ENCODE results near the gene FBXO36. TPM values are rescaled to one million over a fixed set of nuclear protein-coding genes. Genes with fewer than 3 reads are reported as not detected.
A peak's percentile ranks its signal among the peaks of the same experiment; 100 is the strongest.

The FBXO36 gene
- total RNA-seq, 3 donors from 2014 or later = 0.76 to 0.84 (median 0.81) TPM

DNA sequence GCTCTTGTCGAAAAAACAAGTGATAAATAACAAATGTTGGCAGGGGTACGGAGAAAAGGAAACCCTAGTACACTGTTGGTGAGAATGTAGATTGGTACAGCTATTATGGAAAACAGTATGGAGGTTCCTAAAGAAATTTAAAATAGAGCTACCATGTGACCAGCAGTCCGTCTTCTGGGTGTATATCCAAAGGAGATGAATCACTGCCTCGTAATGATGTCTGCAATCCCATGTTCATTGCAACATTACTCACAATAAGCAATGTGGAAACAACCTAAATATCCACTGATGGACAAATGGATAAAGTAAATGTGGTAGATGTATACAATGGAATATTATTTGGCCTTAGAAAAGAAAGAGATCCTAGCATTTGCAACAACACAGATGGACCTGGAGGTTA lies 95.8 kb downstream of the FBXO36 start:
- H3K36me3 Mint-ChIP-seq (ENCODE audit: insufficient read depth) = no peaks in the 10 kb centered on the region
- H3K27me3 Mint-ChIP-seq (ENCODE audit: low read depth) = no peaks in the 10 kb centered on the region
- ATAC-seq = no peak
- H3K9me3 Mint-ChIP-seq = no peaks in the 10 kb centered on the region
- H3K4me3 Mint-ChIP-seq = no peak overlapping the region
- H3K4me1 Mint-ChIP-seq (ENCODE audit: low read depth) = no peaks in the 10 kb centered on the region
- no peak for DNase-seq

- ATAC-seq (no peak), DNase-seq (no peak)
- Mint-ChIP-seq H3K27me3 (ENCODE audit: low read depth) (no peaks in the 10 kb centered on the region), H3K4me1 (ENCODE audit: low read depth) (no peaks in the 10 kb centered on the region), H3K4me3 (no peak overlapping the region), H3K36me3 (ENCODE audit: insufficient read depth) (no peaks in the 10 kb centered on the region), H3K9me3 (no peaks in the 10 kb centered on the region)
Observed at GRCh38 chr2:230019742-230020141, 97.4 kb downstream of the FBXO36 start.

- ATAC-seq = no peak
- no peaks in the 10 kb centered on the region for H3K36me3 Mint-ChIP-seq (ENCODE audit: insufficient read depth)
Observed at GRCh38 chr2:230023313-230023712, 101.0 kb downstream of the FBXO36 start.

DNA sequence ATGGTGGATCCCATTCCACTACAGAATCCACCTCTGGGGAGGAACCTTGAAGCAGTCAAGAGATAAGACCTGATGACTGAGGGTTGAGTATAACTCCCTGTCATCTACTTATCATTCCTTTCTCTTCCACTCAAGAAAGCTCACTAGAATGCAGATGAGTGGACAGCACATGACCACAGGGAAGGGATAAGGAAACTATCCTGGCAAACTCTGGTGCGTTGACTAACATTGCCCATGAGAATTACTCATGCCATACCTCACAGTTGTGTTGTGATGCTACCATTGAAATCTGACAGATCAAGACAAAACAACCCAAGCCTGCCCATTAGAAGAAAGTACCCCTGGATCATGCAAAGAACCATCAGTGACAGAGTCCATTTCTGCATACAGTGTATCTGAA lies 119.9 kb downstream of the FBXO36 start:
- H3K4me1 Mint-ChIP-seq (ENCODE audit: low read depth) = no peaks in the 10 kb centered on the region
- DNase-seq = no peak
- H3K9me3 Mint-ChIP-seq = no peaks in the 10 kb centered on the region

More at GRCh38 chr2:230023313-230023712, 101.0 kb downstream of the FBXO36 start:
- Mint-ChIP-seq H3K9me3 (no peaks in the 10 kb centered on the region), H3K4me3 (no peak overlapping the region), H3K27me3 (ENCODE audit: low read depth) (no peaks in the 10 kb centered on the region), H3K4me1 (ENCODE audit: low read depth) (no peaks in the 10 kb centered on the region)
- no peak for DNase-seq

GRCh38 chr2:230043025-230043424 lies 120.7 kb downstream of the FBXO36 start:
- H3K4me1 Mint-ChIP-seq (ENCODE audit: low read depth) = no peaks in the 10 kb centered on the region
- H3K36me3 Mint-ChIP-seq (ENCODE audit: insufficient read depth) = no peaks in the 10 kb centered on the region
- no peak for DNase-seq
- H3K9me3 Mint-ChIP-seq = no peaks in the 10 kb centered on the region
- no peak overlapping the region for H3K4me3 Mint-ChIP-seq
- H3K27me3 Mint-ChIP-seq (ENCODE audit: low read depth) = no peaks in the 10 kb centered on the region
- ATAC-seq = no peak

More for the DNA sequence above, 119.9 kb downstream of the FBXO36 start:
- no peak for ATAC-seq
- Mint-ChIP-seq H3K27me3 (ENCODE audit: low read depth) (no peaks in the 10 kb centered on the region), H3K4me3 (no peak overlapping the region), H3K36me3 (ENCODE audit: insufficient read depth) (no peaks in the 10 kb centered on the region)

DNA sequence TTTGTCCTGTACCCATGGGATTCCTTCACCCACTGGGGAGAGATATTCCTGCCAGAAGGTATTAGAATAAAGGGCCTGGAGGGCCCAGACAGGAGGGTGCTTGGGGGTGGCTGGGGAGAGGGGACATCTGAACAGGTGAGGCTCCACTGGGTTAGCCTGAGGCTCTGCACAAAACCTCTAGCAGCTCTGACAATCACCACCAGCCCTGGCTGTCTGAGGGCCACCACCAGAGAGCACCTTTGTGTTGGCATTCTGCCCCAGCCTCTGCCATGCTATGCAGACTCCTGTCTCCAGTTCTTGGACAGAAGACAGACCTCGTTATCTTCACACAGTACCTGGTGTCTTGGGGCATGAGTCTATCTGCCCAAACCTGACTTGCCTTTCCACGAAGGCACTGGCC lies 121.2 kb downstream of the FBXO36 start:
- Mint-ChIP-seq H3K4me3 (no peak overlapping the region), H3K4me1 (ENCODE audit: low read depth) (peaks cover 3% of the 10 kb centered on the region), H3K9me3 (no peaks in the 10 kb centered on the region), H3K36me3 (ENCODE audit: insufficient read depth) (no peaks in the 10 kb centered on the region), H3K27me3 (ENCODE audit: low read depth) (no peaks in the 10 kb centered on the region)
- DNase-seq (no peak), ATAC-seq (no peak)

GRCh38 chr2:230046491-230046890 lies 124.2 kb downstream of the FBXO36 start:
- no peaks in the 10 kb centered on the region for H3K27me3 Mint-ChIP-seq (ENCODE audit: low read depth)
- H3K9me3 Mint-ChIP-seq = no peaks in the 10 kb centered on the region
- no peak for ATAC-seq
- H3K4me3 Mint-ChIP-seq = no peak overlapping the region
- no peak for DNase-seq
- H3K4me1 Mint-ChIP-seq (ENCODE audit: low read depth) = peaks cover 3% of the 10 kb centered on the region
- H3K36me3 Mint-ChIP-seq (ENCODE audit: insufficient read depth) = no peaks in the 10 kb centered on the region

DNA sequence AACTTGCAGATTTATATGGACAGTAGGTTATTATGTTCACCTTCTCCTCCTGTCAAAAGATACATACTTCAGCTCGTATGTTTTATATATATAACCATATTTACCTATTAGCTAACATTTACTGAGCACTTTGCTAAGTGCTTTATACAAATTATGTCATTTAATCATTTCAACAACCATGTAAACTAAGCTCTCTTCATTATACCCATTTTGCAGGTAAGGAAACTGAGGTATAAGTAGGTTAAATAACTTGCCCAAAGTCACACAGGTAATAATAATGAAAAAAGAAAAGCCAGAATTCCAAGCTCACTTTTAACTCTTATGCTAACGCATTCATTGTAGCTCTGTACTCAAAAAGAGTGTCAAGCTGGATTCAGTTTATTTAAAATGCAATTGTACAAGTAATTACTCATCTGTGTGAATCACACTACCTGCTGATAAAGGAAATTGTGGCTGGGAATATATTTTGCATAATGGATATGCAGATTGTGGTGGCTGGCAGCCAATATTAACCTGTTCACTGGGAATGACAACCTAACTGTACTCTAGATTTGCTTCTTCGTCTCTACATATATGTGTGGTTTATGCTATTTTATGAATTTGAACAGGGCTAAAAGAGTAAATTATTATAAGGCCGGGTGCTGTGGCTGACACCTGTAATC lies 125.8 kb downstream of the FBXO36 start:
- ATAC-seq = no peak
- H3K9me3 Mint-ChIP-seq = no peaks in the 10 kb centered on the region
- H3K4me3 Mint-ChIP-seq = no peak overlapping the region
- no peaks in the 10 kb centered on the region for H3K27me3 Mint-ChIP-seq (ENCODE audit: low read depth)
- H3K4me1 Mint-ChIP-seq (ENCODE audit: low read depth) = peaks cover 9% of the 10 kb centered on the region
- H3K36me3 Mint-ChIP-seq (ENCODE audit: insufficient read depth) = no peaks in the 10 kb centered on the region
- no peak for DNase-seq

DNA sequence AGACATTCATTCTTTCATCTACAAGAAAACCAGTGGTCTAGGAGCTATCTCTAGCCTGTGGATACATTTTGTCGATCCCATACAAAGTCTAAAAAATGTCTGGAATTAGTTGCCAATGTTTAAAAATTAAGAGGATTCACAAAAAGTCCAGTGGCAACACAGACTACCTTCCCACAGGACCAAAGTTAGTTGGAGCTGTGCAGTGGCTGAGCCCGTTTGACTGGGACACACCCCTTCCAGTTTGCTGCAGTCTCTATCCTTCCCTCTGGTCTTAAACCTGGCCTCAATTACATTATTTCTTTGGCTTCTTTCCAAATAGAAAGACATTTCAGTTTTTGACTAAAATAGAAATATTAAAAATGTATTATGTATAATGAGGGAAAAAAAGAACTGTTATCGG lies 127.8 kb downstream of the FBXO36 start:
- Mint-ChIP-seq H3K4me3 (no peak overlapping the region), H3K9me3 (no peaks in the 10 kb centered on the region), H3K36me3 (ENCODE audit: insufficient read depth) (no peaks in the 10 kb centered on the region), H3K4me1 (ENCODE audit: low read depth) (peaks cover 15% of the 10 kb centered on the region), H3K27me3 (ENCODE audit: low read depth) (no peaks in the 10 kb centered on the region)
- DNase-seq (no peak), ATAC-seq (no peak)

GRCh38 chr2:230052299-230052698 lies 130.0 kb downstream of the FBXO36 start:
- H3K9me3 Mint-ChIP-seq = no peaks in the 10 kb centered on the region
- H3K27me3 Mint-ChIP-seq (ENCODE audit: low read depth) = no peaks in the 10 kb centered on the region
- no peak overlapping the region for H3K4me3 Mint-ChIP-seq
- H3K36me3 Mint-ChIP-seq (ENCODE audit: insufficient read depth) = no peaks in the 10 kb centered on the region
- no peak for DNase-seq
- peaks cover 15% of the 10 kb centered on the region for H3K4me1 Mint-ChIP-seq (ENCODE audit: low read depth)
- no peak for ATAC-seq

DNA sequence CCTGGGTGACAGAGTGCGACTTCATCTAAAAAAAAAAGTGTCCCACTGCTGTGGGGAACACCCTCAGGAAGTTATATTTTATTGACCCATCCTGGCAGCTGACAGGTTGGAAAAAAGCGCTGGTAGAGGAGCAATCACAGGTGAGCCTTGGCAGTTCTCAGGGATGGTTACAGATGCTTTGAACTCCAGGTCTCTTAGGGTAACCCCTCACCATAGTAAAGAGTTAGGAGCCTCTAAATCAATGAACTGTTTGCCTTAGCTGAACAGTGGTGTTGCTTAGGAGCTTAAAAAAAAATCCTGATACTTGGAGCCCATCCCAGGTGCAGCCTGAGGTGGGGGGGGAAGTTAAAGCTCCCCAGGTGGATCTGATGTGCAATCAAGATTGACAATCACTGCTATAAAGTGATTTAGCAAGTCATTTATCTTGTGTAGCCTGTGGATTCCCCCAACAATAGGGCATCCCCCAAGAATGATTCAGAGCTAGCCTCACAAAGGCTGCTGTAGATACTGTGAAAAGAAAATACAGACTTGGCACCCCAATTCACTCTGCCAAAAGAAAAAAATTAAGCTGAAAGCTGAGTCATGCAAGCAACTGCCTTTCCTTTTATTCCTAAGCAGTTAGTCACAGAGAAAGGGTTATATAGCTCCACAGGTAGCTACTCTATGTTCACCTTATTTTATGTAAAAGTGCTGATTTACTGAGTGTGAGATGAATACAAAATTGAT lies 131.6 kb downstream of the FBXO36 start:
- H3K36me3 Mint-ChIP-seq (ENCODE audit: insufficient read depth) = no peaks in the 10 kb centered on the region
- H3K4me1 Mint-ChIP-seq (ENCODE audit: low read depth) = peaks cover 12% of the 10 kb centered on the region
- DNase-seq = no peak
- H3K4me3 Mint-ChIP-seq = no peak overlapping the region
- ATAC-seq = peak; percentile 87 to 88
- no peaks in the 10 kb centered on the region for H3K9me3 Mint-ChIP-seq
- no peaks in the 10 kb centered on the region for H3K27me3 Mint-ChIP-seq (ENCODE audit: low read depth)

DNA sequence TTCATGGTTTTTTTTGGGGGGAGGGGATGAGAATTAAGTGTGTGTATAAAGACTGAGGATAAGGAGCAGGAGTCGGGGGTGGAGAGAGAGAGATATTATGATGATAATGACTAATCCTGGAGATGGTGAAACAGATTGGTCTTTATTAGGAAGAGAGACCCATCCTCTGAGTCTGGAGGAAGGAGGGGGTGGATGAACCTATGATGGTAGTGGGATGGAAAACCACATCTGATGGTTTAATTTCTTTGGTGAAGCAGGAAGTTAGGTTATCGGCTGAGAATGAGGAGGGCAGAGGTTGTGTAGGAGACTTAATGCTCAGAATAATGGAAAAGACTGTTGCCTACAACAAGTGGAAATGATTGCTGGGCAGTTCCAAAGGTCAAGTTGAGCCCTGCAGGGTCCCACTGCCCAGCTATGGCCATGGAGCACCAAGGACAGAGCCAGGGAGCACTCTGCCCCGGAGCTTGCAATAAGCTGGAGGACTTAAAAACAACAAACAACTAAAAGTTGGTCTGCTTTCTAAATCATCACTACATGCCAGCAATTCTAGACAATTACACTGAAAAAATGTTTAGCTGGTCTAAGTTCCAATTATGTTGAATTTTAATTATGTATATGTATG lies 138.5 kb downstream of the FBXO36 start:
- Mint-ChIP-seq H3K9me3 (peaks cover 7% of the 10 kb centered on the region), H3K4me3 (no peak overlapping the region), H3K4me1 (ENCODE audit: low read depth) (peaks cover 13% of the 10 kb centered on the region), H3K36me3 (ENCODE audit: insufficient read depth) (no peaks in the 10 kb centered on the region), H3K27me3 (ENCODE audit: low read depth) (peaks cover 2% of the 10 kb centered on the region)
- no peak for DNase-seq
- ATAC-seq = peak in 1 of 2 donors; percentile 35
